ENCODE data around the gene CASP5. TPM values are rescaled to one million over a fixed set of nuclear protein-coding genes. Genes with fewer than 3 reads are reported as not detected.
A peak's percentile ranks its signal among the peaks of the same experiment; 100 is the strongest.
"Not testable (repeated sequence)": the region's sequence is repeated elsewhere in the genome, so short reads cannot be mapped to it uniquely, and the experiment has no call there.

CASP5 gene
- polyA plus RNA-seq, 1 donor (not counting 4 experiments of a cell fraction or from before 2014, with no cell fraction given), result not detected

GRCh38 chr11:105071089-105071732 is 48.2 kb upstream of the CASP5 start:
- peak overlapping the region; percentile 49 for H3K27ac ChIP-seq (ENCODE audit: control insufficient read depth, insufficient read depth, low read length)
- no peak for DNase-seq (ENCODE audit: low read depth, low spot score)

GRCh38 chr11:105070306-105070705 is 47.3 kb upstream of the CASP5 start:
- Histone ChIP-seq H3K4me2 (ENCODE audit: control insufficient read depth, extremely low read depth, insufficient read depth, low read depth, low read length) (peak overlapping the region; percentile 83), H3K4me1 (ENCODE audit: control insufficient read depth, extremely low read depth, insufficient read depth, low read length) (peaks cover 11% of the 10 kb centered on the region), H3K36me3 (ENCODE audit: control insufficient read depth in 2 of 2, extremely low read depth in 1 of 2, insufficient read depth in 2 of 2, low read length in 2 of 2) (no peaks in the 10 kb centered on the region), H2AFZ (ENCODE audit: control insufficient read depth, low read length) (no peak overlapping the region), H3K79me2 (ENCODE audit: control insufficient read depth, insufficient read depth, low read length) (no peaks in the 10 kb centered on the region), H3K9ac (ENCODE audit: control insufficient read depth, extremely low read depth, insufficient read depth, low read length) (no peak overlapping the region), H3K4me3 (ENCODE audit: control insufficient read depth in 2 of 3, extremely low read depth in 1 of 3, insufficient read depth in 2 of 3, low read depth in 1 of 3, low read length in 3 of 3) (peak overlapping the region in 1 of 3 experiments; percentile 51), H4K20me1 (ENCODE audit: control insufficient read depth, extremely low read depth, insufficient read depth, low read length) (no peaks in the 10 kb centered on the region), H3K27me3 (ENCODE audit: control insufficient read depth, extremely low read depth, insufficient read depth, low read length) (no peaks in the 10 kb centered on the region), H3K27ac (ENCODE audit: control insufficient read depth, insufficient read depth, low read length) (no peak overlapping the region), H3K9me3 (ENCODE audit: control insufficient read depth, low read depth, low read length) (no peaks in the 10 kb centered on the region), H3K9me1 (ENCODE audit: control insufficient read depth, extremely low read depth, insufficient read depth, low read length) (no peaks in the 10 kb centered on the region)
- dilution Hi-C loops (cut with MboI; ENCODE audit: extremely low pct_ligation_motif_present, low sequenced_read_pairs), result no loop called here
- no peak for TF ChIP-seq CTCF (optimal IDR thresholded peaks at IDR 0.05 in 1 of 3, IDR thresholded peaks at IDR 0.05 in 1 of 3, conservative IDR thresholded peaks at IDR 0.05 in 1 of 3; ENCODE audit: extremely low read depth in 1 of 3, insufficient read depth in 2 of 3, low read length in 3 of 3)
- TF ChIP-seq EZH2 (IDR thresholded peaks at IDR 0.05; ENCODE audit: low read length), result no peak
- DNase-seq (ENCODE audit: low read depth, low spot score) (no peak), FAIRE-seq (peak; percentile 85)

More at GRCh38 chr11:105071089-105071732, 48.2 kb upstream of the CASP5 start:
- no peaks in the 10 kb centered on the region for H3K79me2 ChIP-seq (ENCODE audit: control insufficient read depth, insufficient read depth, low read length)
- no peak for TF ChIP-seq EZH2 (IDR thresholded peaks at IDR 0.05; ENCODE audit: low read length)
- no peak for TF ChIP-seq CTCF (optimal IDR thresholded peaks at IDR 0.05 in 1 of 3, IDR thresholded peaks at IDR 0.05 in 1 of 3, conservative IDR thresholded peaks at IDR 0.05 in 1 of 3; ENCODE audit: extremely low read depth in 1 of 3, insufficient read depth in 2 of 3, low read length in 3 of 3)
- peak; percentile 20 for FAIRE-seq
- H2AFZ ChIP-seq (ENCODE audit: control insufficient read depth, low read length), result peak overlapping the region; percentile 87
- peak overlapping the region; percentile 83 for H3K4me2 ChIP-seq (ENCODE audit: control insufficient read depth, extremely low read depth, insufficient read depth, low read depth, low read length)
- dilution Hi-C loops (cut with MboI; ENCODE audit: extremely low pct_ligation_motif_present, low sequenced_read_pairs), result no loop called here
- H3K4me3 ChIP-seq (ENCODE audit: control insufficient read depth in 2 of 3, extremely low read depth in 1 of 3, insufficient read depth in 2 of 3, low read depth in 1 of 3, low read length in 3 of 3), result peak overlapping the region; percentile 1 to 51 (median 22)
- H3K27me3 ChIP-seq (ENCODE audit: control insufficient read depth, extremely low read depth, insufficient read depth, low read length), result no peaks in the 10 kb centered on the region
- no peaks in the 10 kb centered on the region for H3K9me3 ChIP-seq (ENCODE audit: control insufficient read depth, low read depth, low read length)
- H3K4me1 ChIP-seq (ENCODE audit: control insufficient read depth, extremely low read depth, insufficient read depth, low read length), result peaks cover 11% of the 10 kb centered on the region
- no peaks in the 10 kb centered on the region for H4K20me1 ChIP-seq (ENCODE audit: control insufficient read depth, extremely low read depth, insufficient read depth, low read length)
- H3K36me3 ChIP-seq (ENCODE audit: control insufficient read depth in 2 of 2, extremely low read depth in 1 of 2, insufficient read depth in 2 of 2, low read length in 2 of 2), result no peaks in the 10 kb centered on the region
- peak overlapping the region; percentile 33 for H3K9ac ChIP-seq (ENCODE audit: control insufficient read depth, extremely low read depth, insufficient read depth, low read length)
- H3K9me1 ChIP-seq (ENCODE audit: control insufficient read depth, extremely low read depth, insufficient read depth, low read length), result no peaks in the 10 kb centered on the region

- H3K4me3 ChIP-seq (ENCODE audit: control insufficient read depth in 2 of 3, extremely low read depth in 1 of 3, insufficient read depth in 2 of 3, low read depth in 1 of 3, low read length in 3 of 3); H3K4me2 ChIP-seq (ENCODE audit: control insufficient read depth, extremely low read depth, insufficient read depth, low read depth, low read length); H4K20me1 ChIP-seq (ENCODE audit: control insufficient read depth, extremely low read depth, insufficient read depth, low read length); H2AFZ ChIP-seq (ENCODE audit: control insufficient read depth, low read length); H3K9me1 ChIP-seq (ENCODE audit: control insufficient read depth, extremely low read depth, insufficient read depth, low read length); H3K9ac ChIP-seq (ENCODE audit: control insufficient read depth, extremely low read depth, insufficient read depth, low read length); H3K27me3 ChIP-seq (ENCODE audit: control insufficient read depth, extremely low read depth, insufficient read depth, low read length); dilution Hi-C loops (cut with MboI; ENCODE audit: extremely low pct_ligation_motif_present, low sequenced_read_pairs); H3K79me2 ChIP-seq (ENCODE audit: control insufficient read depth, insufficient read depth, low read length); DNase-seq (ENCODE audit: low read depth, low spot score); H3K9me3 ChIP-seq (ENCODE audit: control insufficient read depth, low read depth, low read length); H3K36me3 ChIP-seq (ENCODE audit: control insufficient read depth in 2 of 2, extremely low read depth in 1 of 2, insufficient read depth in 2 of 2, low read length in 2 of 2); H3K27ac ChIP-seq (ENCODE audit: control insufficient read depth, insufficient read depth, low read length): not testable (repeated sequence)
- H3K4me1 ChIP-seq (ENCODE audit: control insufficient read depth, extremely low read depth, insufficient read depth, low read length), result peaks cover 11% of the 10 kb centered on the region
- FAIRE-seq, result peak; percentile 66
These were observed 46.8 kb upstream of the CASP5 start for GRCh38 chr11:105069749-105070148.

Measured in keratinocyte (primary cell).